Measurements from ENCODE around the gene EHD3. TPM values are rescaled to one million over a fixed set of nuclear protein-coding genes. Genes with fewer than 3 reads are reported as not detected.

EHD3 gene
- total and polyA plus RNA-seq, 7 donors: 0.73 to 5.2 (median 1.8) TPM

DNA sequence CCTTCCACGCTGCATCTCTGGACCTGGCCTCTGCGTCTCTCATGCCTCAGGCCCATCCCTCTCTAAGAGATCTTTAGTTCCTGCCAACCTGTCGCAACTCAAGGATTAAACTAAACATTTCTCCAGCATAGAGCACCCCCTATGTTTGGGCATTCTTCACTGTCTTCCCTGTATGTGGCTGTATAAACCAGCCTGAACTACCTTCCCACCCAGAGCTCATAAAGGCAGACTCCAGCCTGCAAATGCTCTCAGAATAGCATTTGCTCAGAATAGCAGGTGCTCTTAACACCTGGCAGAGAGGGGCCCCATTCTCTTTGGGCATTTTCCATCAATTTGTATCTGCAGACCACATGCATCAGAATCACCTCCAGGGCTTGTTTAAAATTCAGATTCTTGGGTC, 83.4 kb downstream of the EHD3 start:
- Histone ChIP-seq H3K36me3 (ENCODE audit: insufficient read depth in 1 of 2, low read depth in 1 of 2) (no peaks in the 10 kb centered on the region), H3K9me3 (no peaks in the 10 kb centered on the region), H3K27ac (no peak overlapping the region), H3K4me3 (no peak overlapping the region), H3K4me1 (peaks cover 1% of the 10 kb centered on the region), H3K27me3 (ENCODE audit: insufficient read depth in 3 of 3, low read length in 2 of 3) (no peaks in the 10 kb centered on the region)
- DNase-seq: no peak
- WGBS, 3 donors: 42 to 95% (median 74%) methylated on average over 3 of the region's 3 CpGs
- intact Hi-C loops (cut with DNase I): no loop called here
- no peak for TF ChIP-seq CTCF (IDR thresholded peaks at IDR 0.05)
- no peak for ATAC-seq

GRCh38 chr2:31318361-31319336, 84.7 kb downstream of the EHD3 start:
- no peaks in the 10 kb centered on the region for H3K9me3 ChIP-seq
- H3K4me3 ChIP-seq: no peak overlapping the region
- WGBS, 3 donors: 72 to 76% (median 75%) methylated on average over 11 of the region's 11 CpGs
- no peaks in the 10 kb centered on the region for H3K36me3 ChIP-seq (ENCODE audit: insufficient read depth in 1 of 2, low read depth in 1 of 2)
- no peak for TF ChIP-seq CTCF (IDR thresholded peaks at IDR 0.05)
- DNase-seq: peak; percentile 36 to 78
- H3K27me3 ChIP-seq (ENCODE audit: insufficient read depth in 3 of 3, low read length in 2 of 3): no peaks in the 10 kb centered on the region
- H3K4me1 ChIP-seq: peaks cover 10% of the 10 kb centered on the region
- intact Hi-C loops (cut with DNase I): no loop called here
- H3K27ac ChIP-seq: peak overlapping the region; percentile 15
- ATAC-seq: peak in 3 of 4 donors; percentile 34 to 63 (median 54)

Other genes starting within 250 kb of the EHD3 start
- gene GALNT14, start 95.7 kb upstream of the EHD3 start, total RNA-seq: under 1 TPM in 3 of 4 donors, not detected in 1; 0.22 to 0.54 (median 0.25) TPM
- under 1 TPM; 0.13 to 0.43 (median 0.14) TPM for gene GALNT14, start 95.7 kb upstream of the EHD3 start, polyA plus RNA-seq
- gene CAPN14, start 16.6 kb upstream of the EHD3 start, total RNA-seq: under 1 TPM in 1 of 4 donors, not detected in 3; 0.13 TPM
- under 1 TPM; 0.01 to 0.04 (median 0.03) TPM for gene CAPN14, start 16.6 kb upstream of the EHD3 start, polyA plus RNA-seq
- gene XDH, start 180.6 kb downstream of the EHD3 start, total RNA-seq: 1 to 10 TPM in 1 of 4 donors, under 1 TPM in 2, not detected in 1; 0.08 to 1.5 (median 0.36) TPM
- under 1 TPM; 0.03 to 0.10 (median 0.05) TPM for gene XDH, start 180.6 kb downstream of the EHD3 start, polyA plus RNA-seq

All from psoas muscle (tissue), 8 donors.